Measurements from ENCODE around the gene CD300LG. TPM values are rescaled to one million over a fixed set of nuclear protein-coding genes. Genes with fewer than 3 reads are reported as not detected.

Gene CD300LG, protein sequence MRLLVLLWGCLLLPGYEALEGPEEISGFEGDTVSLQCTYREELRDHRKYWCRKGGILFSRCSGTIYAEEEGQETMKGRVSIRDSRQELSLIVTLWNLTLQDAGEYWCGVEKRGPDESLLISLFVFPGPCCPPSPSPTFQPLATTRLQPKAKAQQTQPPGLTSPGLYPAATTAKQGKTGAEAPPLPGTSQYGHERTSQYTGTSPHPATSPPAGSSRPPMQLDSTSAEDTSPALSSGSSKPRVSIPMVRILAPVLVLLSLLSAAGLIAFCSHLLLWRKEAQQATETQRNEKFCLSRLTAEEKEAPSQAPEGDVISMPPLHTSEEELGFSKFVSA
- 0.05 TPM in 1 of 5 replicates, not detected in the others for total RNA-seq (2022; extraction: Qiagen RNA extraction; ENCODE audit: low read depth)

GRCh38 chr17:43846963-43847371, at the start of gene CD300LG:
TSS of gene CD300LG (plus strand) at chr17:43847176. CDS start at chr17:43847217, 41 bp downstream.

DNA sequence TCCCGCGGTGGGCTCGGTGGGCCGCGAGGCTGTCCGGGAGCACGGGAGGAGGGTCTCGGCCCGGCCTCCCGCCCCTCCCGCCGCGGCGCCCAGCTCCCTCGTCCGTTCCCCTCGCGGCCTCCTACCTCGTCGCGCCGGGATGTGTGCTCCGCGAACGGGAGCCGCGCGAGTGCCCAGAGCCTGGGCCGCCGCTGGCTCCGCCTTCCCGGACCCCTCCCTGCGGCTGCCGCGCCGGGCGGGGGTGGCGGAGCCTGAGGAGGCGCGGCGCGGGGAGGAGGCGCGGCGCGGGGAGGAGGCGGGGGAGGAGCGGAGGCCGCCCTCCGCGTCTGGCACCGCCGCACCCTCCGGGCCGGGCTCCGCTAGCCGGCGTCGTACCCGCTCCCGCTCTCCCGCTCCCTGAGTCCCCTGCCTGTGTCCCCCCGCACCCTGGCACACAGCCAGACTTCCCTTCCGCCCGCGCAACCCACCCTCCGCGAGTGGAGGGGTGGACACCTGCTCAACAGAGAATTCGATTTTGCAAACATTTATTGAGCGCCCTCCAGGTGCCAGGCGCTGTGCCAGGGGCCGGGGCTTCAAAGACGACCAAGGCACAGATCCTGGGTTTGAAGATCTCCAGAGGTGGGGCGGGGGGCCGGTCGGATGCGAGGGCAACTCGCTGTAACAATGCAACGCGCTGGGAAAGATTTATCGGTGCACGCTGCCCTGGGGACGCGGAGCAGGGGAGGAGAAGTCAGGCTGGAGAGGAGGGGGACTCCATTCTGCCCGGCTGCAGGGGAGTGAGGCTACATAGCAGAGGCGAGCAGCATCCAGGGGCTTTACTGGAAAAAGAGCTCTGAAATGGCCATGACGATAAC, 13.8 kb upstream of the CD300LG start, which contains the start of gene MPP3:
TSS of gene MPP3 (minus strand) at position 171 of the 854 bp plus-strand sequence. CDS start 1,240 bp downstream, outside the sequence.

DNA sequence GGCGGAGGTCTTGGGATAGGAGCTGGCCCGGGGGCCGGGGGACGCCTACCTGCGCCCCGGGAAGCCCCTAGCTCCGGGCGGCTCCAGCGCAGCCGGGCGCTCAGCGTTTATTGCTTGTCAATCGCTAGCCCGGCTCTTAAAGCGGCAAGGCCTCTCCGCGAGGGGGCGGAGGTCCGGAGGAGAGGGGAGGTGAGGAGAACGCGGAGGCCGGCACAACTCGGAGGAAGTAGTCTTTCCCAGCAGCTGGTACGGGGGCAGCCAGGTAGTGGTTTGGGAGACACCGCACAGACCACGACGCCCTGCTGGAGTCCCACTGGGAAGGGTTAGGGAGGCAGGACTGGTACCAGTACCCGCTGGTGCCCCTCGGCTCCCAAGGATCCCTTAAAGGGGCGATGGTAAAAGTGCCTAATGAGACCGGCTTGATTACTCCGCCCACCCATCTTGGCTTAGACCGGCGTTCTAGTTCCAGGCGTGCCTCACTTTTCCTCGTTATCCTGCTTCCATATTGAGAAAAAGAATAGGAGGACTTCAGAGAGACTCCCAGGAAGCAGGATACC, 60.5 kb downstream of the CD300LG start, which contains the start of gene MPP2:
TSS of gene MPP2 (minus strand) at position 112 of the 557 bp plus-strand sequence. CDS start 3,076 bp downstream, outside the sequence.

Other genes starting within 250 kb of the CD300LG start
- not detected in 5 replicates for gene MEOX1, start 185.3 kb upstream of the CD300LG start, total RNA-seq (2022; extraction: Qiagen RNA extraction; ENCODE audit: low read depth)
- gene SOST, start 88.4 kb upstream of the CD300LG start, total RNA-seq (2022; extraction: Qiagen RNA extraction; ENCODE audit: low read depth): 0.05 TPM in 1 of 5 replicates, not detected in the others
- 58.4 to 63.0 TPM (median 62.0 TPM) in 5 replicates for gene DUSP3, start 68.2 kb upstream of the CD300LG start, total RNA-seq (2022; extraction: Qiagen RNA extraction; ENCODE audit: low read depth)
- gene CFAP97D1, start 66.7 kb upstream of the CD300LG start, total RNA-seq (2022; extraction: Qiagen RNA extraction; ENCODE audit: low read depth): 0.02 to 0.04 TPM (median 0.03 TPM) in 3 of 5 replicates, not detected in the others
- gene MPP3, start 14.0 kb upstream of the CD300LG start, total RNA-seq (2022; extraction: Qiagen RNA extraction; ENCODE audit: low read depth): 17.2 to 18.7 TPM (median 18.2 TPM) in 5 replicates
- 1.3 to 2.4 TPM (median 2.1 TPM) in 5 replicates for gene MPP2, start 60.4 kb downstream of the CD300LG start, total RNA-seq (2022; extraction: Qiagen RNA extraction; ENCODE audit: low read depth)
- gene PPY, start 95.3 kb downstream of the CD300LG start, total RNA-seq (2022; extraction: Qiagen RNA extraction; ENCODE audit: low read depth): not detected in 5 replicates
- gene PYY, start 106.8 kb downstream of the CD300LG start, total RNA-seq (2022; extraction: Qiagen RNA extraction; ENCODE audit: low read depth): 0.11 TPM in 1 of 5 replicates, not detected in the others
- 0.75 to 1.1 TPM (median 0.94 TPM) in 5 replicates for gene NAGS, start 157.4 kb downstream of the CD300LG start, total RNA-seq (2022; extraction: Qiagen RNA extraction; ENCODE audit: low read depth)
- 23.1 to 34.5 TPM (median 32.4 TPM) in 5 replicates for gene TMEM101, start 167.8 kb downstream of the CD300LG start, total RNA-seq (2022; extraction: Qiagen RNA extraction; ENCODE audit: low read depth)
- 50.7 to 55.5 TPM (median 54.1 TPM) in 5 replicates for gene LSM12, start 219.5 kb downstream of the CD300LG start, total RNA-seq (2022; extraction: Qiagen RNA extraction; ENCODE audit: low read depth)
- gene G6PC3, start 223.6 kb downstream of the CD300LG start, total RNA-seq (2022; extraction: Qiagen RNA extraction; ENCODE audit: low read depth): 105 to 173 TPM (median 164 TPM) in 5 replicates